HEK293 (cell line): Measurements from ENCODE around the gene TSPEAR.

ENCODE experiments used
- CTCF ChIA-PET: fragments of 350-600 bp; formaldehyde crosslinking; extraction: SDS; loops from one replicate; lab custom pipeline; 2021; ENCODE audit warnings: antibody characterized with exemption; lab: Yijun Ruan, JAX
- POLR2A ChIA-PET: fragments of 300-600 bp; formaldehyde crosslinking; extraction: SDS; loops from one replicate; lab custom pipeline; 2020; ENCODE audit warnings: antibody characterized with exemption, inconsistent platforms; lab: Yijun Ruan, JAX
- H3K27ac ChIP-seq: fragments of 200-500 bp; sonication (Bioruptor generic); 2 replicates; pipeline ENCODE4 v1.5.1; 2014; ENCODE audit warnings: low read depth, low read length, control low read depth, inconsistent platforms; ENCODE audit errors: extremely low read depth
- H3K36me3 ChIP-seq, 2 experiments: fragments of 200-500 bp in 1 of 2; sonication (Bioruptor generic) in 1 of 2; 1 replicate in 1 of 2; 2 replicates in 1 of 2; pipeline ENCODE4 v1.5.1; 2014 to 2017; ENCODE audit warnings: inconsistent platforms in 2 of 2, low read length in 2 of 2; ENCODE audit not compliant: control insufficient read depth in 2 of 2, insufficient read depth in 1 of 2
- H3K4me1 ChIP-seq: fragments of 200-500 bp; sonication (Bioruptor generic); 2 replicates; pipeline ENCODE4 v1.5.1; 2014; ENCODE audit warnings: mild to moderate bottlenecking, low read length, inconsistent platforms; ENCODE audit not compliant: control insufficient read depth, insufficient read depth
- H3K4me3 ChIP-seq: 2 replicates; pipeline ENCODE4 v1.5.1; 2011; ENCODE audit warnings: low read depth, mild to moderate bottlenecking, control low read depth, low read length, moderate library complexity
- H3K9me3 ChIP-seq: fragments of 200-500 bp; sonication (Bioruptor generic); 2 replicates; pipeline ENCODE4 v1.5.1; 2014; ENCODE audit warnings: low read depth, low read length, inconsistent platforms; ENCODE audit not compliant: control insufficient read depth, insufficient read depth
- BCL11B ChIP-seq: fragments of 450-650 bp; formaldehyde crosslinking; IDR thresholded peaks from 2 replicates; pipeline ENCODE4 v1.5.1; 2016; ENCODE audit warnings: low read depth, missing biosample characterization, missing genetic modification characterization
- HOXA7 ChIP-seq: sonication (generic); formaldehyde crosslinking; IDR thresholded peaks from 2 replicates; pipeline ENCODE4 v1.8.1; 2022; ENCODE audit warnings: missing genetic modification reagents, borderline replicate concordance
- SP3 ChIP-seq: fragments of 450-650 bp; formaldehyde crosslinking; IDR thresholded peaks from 2 replicates; pipeline ENCODE4 v1.5.1; 2016; ENCODE audit warnings: missing biosample characterization, missing genetic modification characterization
- ZFHX2 ChIP-seq: fragments of 450-650 bp; formaldehyde crosslinking; conservative IDR thresholded peaks from 2 replicates; pipeline ENCODE4 v1.5.1; 2016; ENCODE audit warnings: missing biosample characterization, missing genetic modification characterization
- ZNF140 ChIP-seq: fragments of 450-650 bp; formaldehyde crosslinking; IDR thresholded peaks from 2 replicates; pipeline ENCODE4 v1.5.1; 2016; ENCODE audit warnings: missing biosample characterization, missing genetic modification characterization
- ZNF211 ChIP-seq: fragments of 450-650 bp; formaldehyde crosslinking; IDR thresholded peaks from 2 replicates; pipeline ENCODE4 v1.5.1; 2016; ENCODE audit warnings: low read depth, missing biosample characterization, missing genetic modification characterization
- ZNF341 ChIP-seq: fragments of 450-650 bp; formaldehyde crosslinking; IDR thresholded peaks from 2 replicates; pipeline ENCODE4; 2016; ENCODE audit warnings: low read depth, missing biosample characterization, missing genetic modification characterization
- ZNF529 ChIP-seq: fragments of 450-650 bp; formaldehyde crosslinking; IDR thresholded peaks from 2 replicates; pipeline ENCODE4 v1.5.1; 2017; ENCODE audit warnings: missing genetic modification characterization, missing biosample characterization; ENCODE audit not compliant: insufficient replicate concordance
- ZNF600 ChIP-seq: fragments of 450-650 bp; formaldehyde crosslinking; IDR thresholded peaks from 2 replicates; pipeline ENCODE4 v1.5.1; 2016; ENCODE audit warnings: missing biosample characterization, missing genetic modification characterization
- ZNF610 ChIP-seq: fragments of 450-650 bp; formaldehyde crosslinking; IDR thresholded peaks from 2 replicates; pipeline ENCODE4 v1.5.1; 2016; ENCODE audit warnings: missing biosample characterization, missing genetic modification characterization, borderline replicate concordance
- ZNF623 ChIP-seq: fragments of 450-650 bp; formaldehyde crosslinking; IDR thresholded peaks from 2 replicates; pipeline ENCODE4 v1.5.1; 2016; ENCODE audit warnings: missing biosample characterization, missing genetic modification characterization
- ZNF624 ChIP-seq: fragments of 450-650 bp; formaldehyde crosslinking; IDR thresholded peaks from 2 replicates; pipeline ENCODE4 v1.5.1; 2017; ENCODE audit warnings: missing biosample characterization, missing genetic modification characterization
- ZNF660 ChIP-seq: fragments of 450-650 bp; IDR thresholded peaks from 2 replicates; pipeline ENCODE4 v1.5.1; 2018; ENCODE audit warnings: missing biosample characterization, mild to moderate bottlenecking, missing genetic modification characterization
- ZNF76 ChIP-seq: fragments of 450-650 bp; formaldehyde crosslinking; IDR thresholded peaks from 2 replicates; pipeline ENCODE4; 2016; ENCODE audit warnings: low read depth, missing biosample characterization, missing genetic modification characterization, borderline replicate concordance
- TF ChIP-seq, protein P1 (sequence below): fragments of 450-650 bp; formaldehyde crosslinking; IDR thresholded peaks from 2 replicates; pipeline ENCODE4 v1.5.1; 2017; ENCODE audit warnings: missing biosample characterization, mild to moderate bottlenecking, missing genetic modification characterization, moderate library complexity
- TF ChIP-seq, protein P2 (sequence below): fragments of 450-650 bp; IDR thresholded peaks from 2 replicates; pipeline ENCODE4 v1.5.1; 2018; ENCODE audit warnings: missing biosample characterization, mild to moderate bottlenecking, missing genetic modification characterization
- TF ChIP-seq, protein P3 (sequence below): fragments of 450-650 bp; formaldehyde crosslinking; IDR thresholded peaks from 2 replicates; pipeline ENCODE4 v1.5.1; 2016; ENCODE audit warnings: missing biosample characterization, missing genetic modification characterization
- TF ChIP-seq, protein P4 (sequence below): fragments of 450-650 bp; formaldehyde crosslinking; IDR thresholded peaks from 2 replicates; pipeline ENCODE4 v1.5.1; 2017; ENCODE audit warnings: missing biosample characterization, missing genetic modification characterization

TSPEAR gene

DNA sequence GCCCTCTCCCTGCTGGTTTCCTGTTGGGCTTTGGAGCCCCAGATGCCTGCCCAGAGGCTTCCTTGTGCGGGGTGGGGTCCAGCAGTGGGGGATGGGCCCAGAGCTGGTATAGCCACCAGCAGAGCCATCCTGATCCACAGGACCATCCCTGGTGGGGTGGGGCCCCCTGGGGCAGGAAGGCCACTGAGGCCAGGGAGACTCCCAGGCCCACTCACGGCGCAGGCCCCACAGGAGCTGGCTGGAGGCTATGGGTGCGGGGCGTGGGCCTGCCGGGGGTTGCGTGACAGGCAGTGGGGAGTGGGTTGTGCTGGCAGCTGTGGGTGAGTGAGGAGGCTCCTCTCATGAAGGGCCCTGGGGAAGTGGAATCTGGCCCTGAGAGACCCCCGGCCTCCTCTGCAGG is 250.4 kb downstream of the TSPEAR start:
- peaks cover 0 to 5% of the 10 kb centered on the region in 2 experiments; a peak in 1 of 3 replicates for H3K36me3 ChIP-seq
- CTCF ChIA-PET = interaction anchor here (1.2 to 1.5 kb wide), 2 partner anchors 19 to 28 kb away, joined by 6 read pairs; no protein-coding TSS in a partner anchor
- no peaks in the 10 kb centered on the region for H3K9me3 ChIP-seq
- POLR2A ChIA-PET = no interaction called here
- no peak overlapping the region for H3K27ac ChIP-seq
- TF ChIP-seq, protein P1, sequence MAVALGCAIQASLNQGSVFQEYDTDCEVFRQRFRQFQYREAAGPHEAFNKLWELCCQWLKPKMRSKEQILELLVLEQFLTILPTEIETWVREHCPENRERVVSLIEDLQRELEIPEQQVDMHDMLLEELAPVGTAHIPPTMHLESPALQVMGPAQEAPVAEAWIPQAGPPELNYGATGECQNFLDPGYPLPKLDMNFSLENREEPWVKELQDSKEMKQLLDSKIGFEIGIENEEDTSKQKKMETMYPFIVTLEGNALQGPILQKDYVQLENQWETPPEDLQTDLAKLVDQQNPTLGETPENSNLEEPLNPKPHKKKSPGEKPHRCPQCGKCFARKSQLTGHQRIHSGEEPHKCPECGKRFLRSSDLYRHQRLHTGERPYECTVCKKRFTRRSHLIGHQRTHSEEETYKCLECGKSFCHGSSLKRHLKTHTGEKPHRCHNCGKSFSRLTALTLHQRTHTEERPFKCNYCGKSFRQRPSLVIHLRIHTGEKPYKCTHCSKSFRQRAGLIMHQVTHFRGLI (tag by site-specific recombination) = peak; percentile 80; the same call in 1 of the 2 replicates
- TF ChIP-seq ZNF211 (tag by site-specific recombination) = no peak
- no peaks in the 10 kb centered on the region for H3K4me1 ChIP-seq
- H3K4me3 ChIP-seq = no peak overlapping the region

DNA sequence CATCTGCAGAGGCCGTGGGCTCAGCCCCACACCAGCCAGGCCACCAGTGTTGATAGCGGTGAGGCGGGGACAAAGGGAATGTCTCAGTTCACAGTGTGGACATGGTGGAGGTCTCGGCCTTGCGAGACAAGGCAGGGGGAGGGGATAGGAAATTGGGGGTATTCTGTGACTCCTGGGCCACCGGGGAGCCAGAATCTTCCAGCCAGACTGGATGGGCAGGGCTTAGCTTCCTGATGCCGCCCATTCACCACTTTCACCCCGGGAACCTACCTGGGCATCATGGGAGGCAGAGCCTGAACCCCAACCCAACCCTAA is 251.0 kb downstream of the TSPEAR start:
- TF ChIP-seq, protein P2, sequence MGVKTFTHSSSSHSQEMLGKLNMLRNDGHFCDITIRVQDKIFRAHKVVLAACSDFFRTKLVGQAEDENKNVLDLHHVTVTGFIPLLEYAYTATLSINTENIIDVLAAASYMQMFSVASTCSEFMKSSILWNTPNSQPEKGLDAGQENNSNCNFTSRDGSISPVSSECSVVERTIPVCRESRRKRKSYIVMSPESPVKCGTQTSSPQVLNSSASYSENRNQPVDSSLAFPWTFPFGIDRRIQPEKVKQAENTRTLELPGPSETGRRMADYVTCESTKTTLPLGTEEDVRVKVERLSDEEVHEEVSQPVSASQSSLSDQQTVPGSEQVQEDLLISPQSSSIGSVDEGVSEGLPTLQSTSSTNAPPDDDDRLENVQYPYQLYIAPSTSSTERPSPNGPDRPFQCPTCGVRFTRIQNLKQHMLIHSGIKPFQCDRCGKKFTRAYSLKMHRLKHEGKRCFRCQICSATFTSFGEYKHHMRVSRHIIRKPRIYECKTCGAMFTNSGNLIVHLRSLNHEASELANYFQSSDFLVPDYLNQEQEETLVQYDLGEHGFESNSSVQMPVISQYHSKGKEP = no peak
- no peak for TF ChIP-seq ZNF623 (tag by site-specific recombination)
- TF ChIP-seq ZNF76 = no peak
- no peak for TF ChIP-seq ZNF341 (tag by site-specific recombination)
- no peak for TF ChIP-seq ZNF600 (tag by site-specific recombination)
- TF ChIP-seq, protein P3, sequence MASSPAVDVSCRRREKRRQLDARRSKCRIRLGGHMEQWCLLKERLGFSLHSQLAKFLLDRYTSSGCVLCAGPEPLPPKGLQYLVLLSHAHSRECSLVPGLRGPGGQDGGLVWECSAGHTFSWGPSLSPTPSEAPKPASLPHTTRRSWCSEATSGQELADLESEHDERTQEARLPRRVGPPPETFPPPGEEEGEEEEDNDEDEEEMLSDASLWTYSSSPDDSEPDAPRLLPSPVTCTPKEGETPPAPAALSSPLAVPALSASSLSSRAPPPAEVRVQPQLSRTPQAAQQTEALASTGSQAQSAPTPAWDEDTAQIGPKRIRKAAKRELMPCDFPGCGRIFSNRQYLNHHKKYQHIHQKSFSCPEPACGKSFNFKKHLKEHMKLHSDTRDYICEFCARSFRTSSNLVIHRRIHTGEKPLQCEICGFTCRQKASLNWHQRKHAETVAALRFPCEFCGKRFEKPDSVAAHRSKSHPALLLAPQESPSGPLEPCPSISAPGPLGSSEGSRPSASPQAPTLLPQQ = no peak
- no peak for TF ChIP-seq ZFHX2 (tag by site-specific recombination)
- no peak for TF ChIP-seq ZNF610 (tag by site-specific recombination)
- no peak for TF ChIP-seq HOXA7 (CRISPR knock-in tag)
- no peak for TF ChIP-seq SP3 (tag by site-specific recombination)
- no peak for TF ChIP-seq ZNF660
- no peak for TF ChIP-seq ZNF529
- no peak for TF ChIP-seq ZNF140 (tag by site-specific recombination)
- TF ChIP-seq ZNF624 = no peak
- TF ChIP-seq, protein P4, sequence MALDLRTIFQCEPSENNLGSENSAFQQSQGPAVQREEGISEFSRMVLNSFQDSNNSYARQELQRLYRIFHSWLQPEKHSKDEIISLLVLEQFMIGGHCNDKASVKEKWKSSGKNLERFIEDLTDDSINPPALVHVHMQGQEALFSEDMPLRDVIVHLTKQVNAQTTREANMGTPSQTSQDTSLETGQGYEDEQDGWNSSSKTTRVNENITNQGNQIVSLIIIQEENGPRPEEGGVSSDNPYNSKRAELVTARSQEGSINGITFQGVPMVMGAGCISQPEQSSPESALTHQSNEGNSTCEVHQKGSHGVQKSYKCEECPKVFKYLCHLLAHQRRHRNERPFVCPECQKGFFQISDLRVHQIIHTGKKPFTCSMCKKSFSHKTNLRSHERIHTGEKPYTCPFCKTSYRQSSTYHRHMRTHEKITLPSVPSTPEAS = no peak
- TF ChIP-seq BCL11B = no peak
- TF ChIP-seq, all 188 proteins: peak for 0
- POLR2A ChIA-PET = no interaction called here
- H3K4me1 ChIP-seq = no peaks in the 10 kb centered on the region
- no peak overlapping the region for H3K27ac ChIP-seq
- peaks cover 0 to 5% of the 10 kb centered on the region in 2 experiments; a peak in 1 of 3 replicates for H3K36me3 ChIP-seq
- H3K4me3 ChIP-seq = no peak overlapping the region
- H3K9me3 ChIP-seq = no peaks in the 10 kb centered on the region
- CTCF ChIA-PET = no interaction called here
